Measurements from ENCODE around the gene CAMTA1. TPM values are rescaled to one million over a fixed set of nuclear protein-coding genes. Genes with fewer than 3 reads are reported as not detected.

CAMTA1 gene
- polyA plus RNA-seq, 1 experiment, result 23.1 TPM

DNA sequence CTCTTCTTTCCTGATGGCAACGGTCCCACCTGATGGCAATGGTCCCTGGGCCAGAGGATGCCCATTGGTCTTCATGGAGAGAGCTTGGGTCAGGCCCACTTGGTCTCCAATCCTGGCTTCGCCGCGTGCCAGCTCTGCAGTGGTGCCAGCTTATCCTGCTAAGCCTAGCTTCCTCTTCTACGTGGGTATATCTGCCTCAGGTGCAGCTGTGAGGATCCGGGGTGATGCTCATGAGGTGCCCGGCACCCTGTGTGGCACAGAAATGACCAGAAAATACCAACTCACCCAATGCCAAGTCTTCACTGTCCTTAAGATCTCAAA lies 437.4 kb downstream of the CAMTA1 start:
- DNase-seq (ENCODE audit: low read depth), result no peak
- no peaks in the 10 kb centered on the region for H3K27me3 ChIP-seq (ENCODE audit: control insufficient read depth, insufficient read depth, low read length)
- H3K4me3 ChIP-seq (ENCODE audit: low read depth, low read length), result no peak overlapping the region
- ChIA-PET CTCF (no interaction called here), POLR2A (no interaction called here)
- no peaks in the 10 kb centered on the region for H3K36me3 ChIP-seq (ENCODE audit: control insufficient read depth, insufficient read depth, low read length)
- TF ChIP-seq, protein P1, sequence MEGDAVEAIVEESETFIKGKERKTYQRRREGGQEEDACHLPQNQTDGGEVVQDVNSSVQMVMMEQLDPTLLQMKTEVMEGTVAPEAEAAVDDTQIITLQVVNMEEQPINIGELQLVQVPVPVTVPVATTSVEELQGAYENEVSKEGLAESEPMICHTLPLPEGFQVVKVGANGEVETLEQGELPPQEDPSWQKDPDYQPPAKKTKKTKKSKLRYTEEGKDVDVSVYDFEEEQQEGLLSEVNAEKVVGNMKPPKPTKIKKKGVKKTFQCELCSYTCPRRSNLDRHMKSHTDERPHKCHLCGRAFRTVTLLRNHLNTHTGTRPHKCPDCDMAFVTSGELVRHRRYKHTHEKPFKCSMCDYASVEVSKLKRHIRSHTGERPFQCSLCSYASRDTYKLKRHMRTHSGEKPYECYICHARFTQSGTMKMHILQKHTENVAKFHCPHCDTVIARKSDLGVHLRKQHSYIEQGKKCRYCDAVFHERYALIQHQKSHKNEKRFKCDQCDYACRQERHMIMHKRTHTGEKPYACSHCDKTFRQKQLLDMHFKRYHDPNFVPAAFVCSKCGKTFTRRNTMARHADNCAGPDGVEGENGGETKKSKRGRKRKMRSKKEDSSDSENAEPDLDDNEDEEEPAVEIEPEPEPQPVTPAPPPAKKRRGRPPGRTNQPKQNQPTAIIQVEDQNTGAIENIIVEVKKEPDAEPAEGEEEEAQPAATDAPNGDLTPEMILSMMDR (IDR thresholded peaks at IDR 0.05; ENCODE audit: insufficient read depth, low read depth, low read length), result no peak

DNA sequence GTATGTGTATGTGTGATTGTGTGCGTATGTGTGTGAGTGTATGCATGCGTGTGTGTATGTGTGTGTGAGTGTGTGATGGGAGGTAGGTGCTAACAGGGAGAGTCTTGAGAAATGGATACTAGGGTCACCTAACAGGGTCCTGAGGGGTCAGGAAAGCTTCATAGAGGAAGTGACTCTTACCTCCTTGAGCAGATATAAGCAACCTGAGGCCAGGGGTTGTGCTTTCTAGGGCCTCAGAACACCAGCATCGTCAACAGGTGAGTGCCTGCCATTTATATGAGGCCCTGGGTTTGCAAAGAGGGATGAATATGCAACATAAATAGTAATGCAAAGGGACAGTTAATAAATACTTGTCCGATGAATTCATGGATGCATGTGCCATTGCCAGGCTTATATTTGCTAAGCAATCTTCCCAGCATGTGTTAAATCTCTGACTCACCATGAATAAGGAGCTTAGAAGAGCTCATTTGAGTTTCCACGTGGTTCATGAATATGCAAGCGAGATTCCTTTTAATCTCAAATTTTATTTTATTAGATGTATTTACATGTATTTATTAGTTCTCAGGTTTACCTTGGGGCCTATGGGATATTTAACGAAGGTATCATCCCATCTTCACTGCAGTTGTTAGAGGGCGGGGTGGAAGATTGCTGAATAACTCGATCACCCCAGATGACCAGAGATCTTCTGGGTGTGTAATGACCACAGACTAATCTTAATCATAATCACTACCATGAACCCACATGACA lies 438.3 kb downstream of the CAMTA1 start:
- peak; percentile 86 for DNase-seq (ENCODE audit: low read depth)
- CTCF ChIA-PET, result interaction anchor here (1.0 kb wide), 1 partner anchor 28 kb away, joined by 4 read pairs; no protein-coding TSS in a partner anchor
- POLR2A ChIA-PET, result interaction anchor here (0.6 kb wide), 1 partner anchor 22 kb away, joined by 3 read pairs; no protein-coding TSS in a partner anchor
- TF ChIP-seq, protein P1 (IDR thresholded peaks at IDR 0.05; ENCODE audit: insufficient read depth, low read depth, low read length), result no peak
- H3K27me3 ChIP-seq (ENCODE audit: control insufficient read depth, insufficient read depth, low read length), result no peaks in the 10 kb centered on the region
- no peak overlapping the region for H3K4me3 ChIP-seq (ENCODE audit: low read depth, low read length)
- no peaks in the 10 kb centered on the region for H3K36me3 ChIP-seq (ENCODE audit: control insufficient read depth, insufficient read depth, low read length)

DNA sequence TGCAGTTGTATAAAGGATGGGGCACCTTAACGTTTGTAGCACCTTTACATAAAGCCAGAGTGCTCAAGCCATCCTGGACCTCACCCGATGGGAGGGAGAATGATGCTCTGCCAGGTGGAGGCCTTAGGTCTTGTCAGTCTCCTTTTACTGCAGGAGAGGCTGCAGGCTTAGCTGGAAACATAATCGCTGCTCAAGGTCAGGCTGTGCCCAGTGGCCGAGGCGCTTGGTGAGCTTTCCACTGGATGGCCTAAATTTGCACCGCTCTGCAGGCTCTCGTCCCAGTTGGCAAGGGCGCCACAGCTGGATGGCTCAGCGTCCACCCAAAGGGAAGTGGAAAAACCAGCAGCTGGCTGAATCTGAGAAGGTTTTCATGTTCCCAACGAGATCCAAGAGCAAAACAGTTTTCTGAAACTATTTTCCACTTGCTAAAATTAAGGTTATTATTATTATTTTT lies 438.9 kb downstream of the CAMTA1 start:
- no peak overlapping the region for H3K4me3 ChIP-seq (ENCODE audit: low read depth, low read length)
- H3K27me3 ChIP-seq (ENCODE audit: control insufficient read depth, insufficient read depth, low read length), result no peaks in the 10 kb centered on the region
- POLR2A ChIA-PET, result interaction anchor here (0.6 kb wide), 1 partner anchor 21 kb away, joined by 3 read pairs; no protein-coding TSS in a partner anchor
- TF ChIP-seq, protein P1 (IDR thresholded peaks at IDR 0.05; ENCODE audit: insufficient read depth, low read depth, low read length), result no peak
- no peak for DNase-seq (ENCODE audit: low read depth)
- no peaks in the 10 kb centered on the region for H3K36me3 ChIP-seq (ENCODE audit: control insufficient read depth, insufficient read depth, low read length)
- CTCF ChIA-PET, result interaction anchor here (1.0 kb wide), 1 partner anchor 29 kb away, joined by 4 read pairs; no protein-coding TSS in a partner anchor

DNA sequence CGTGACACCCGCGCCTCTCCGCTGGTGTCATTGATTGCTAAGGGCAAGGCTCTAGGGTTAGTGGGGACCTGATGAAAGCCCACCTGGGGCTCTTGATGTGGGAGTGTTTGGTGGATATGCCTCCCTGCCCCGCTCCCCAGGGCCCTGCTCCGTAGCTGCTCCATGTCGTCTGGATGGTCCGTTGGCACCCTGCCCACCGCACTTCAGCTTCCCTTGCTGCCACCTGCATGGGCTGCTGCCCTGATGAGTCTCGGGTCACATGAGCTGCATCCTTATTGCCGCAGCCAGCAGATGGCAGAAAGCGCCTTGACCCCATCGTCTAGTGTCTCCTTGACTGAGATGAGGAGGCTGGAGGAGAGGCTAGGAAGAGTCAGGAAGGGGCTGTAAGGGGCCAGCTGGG lies 439.4 kb downstream of the CAMTA1 start:
- TF ChIP-seq, protein P1 (IDR thresholded peaks at IDR 0.05; ENCODE audit: insufficient read depth, low read depth, low read length), result no peak
- Histone ChIP-seq H3K4me3 (ENCODE audit: low read depth, low read length) (no peak overlapping the region), H3K36me3 (ENCODE audit: control insufficient read depth, insufficient read depth, low read length) (no peaks in the 10 kb centered on the region), H3K27me3 (ENCODE audit: control insufficient read depth, insufficient read depth, low read length) (no peaks in the 10 kb centered on the region)
- DNase-seq (ENCODE audit: low read depth), result no peak
- ChIA-PET CTCF (no interaction called here), POLR2A (no interaction called here)

DNA sequence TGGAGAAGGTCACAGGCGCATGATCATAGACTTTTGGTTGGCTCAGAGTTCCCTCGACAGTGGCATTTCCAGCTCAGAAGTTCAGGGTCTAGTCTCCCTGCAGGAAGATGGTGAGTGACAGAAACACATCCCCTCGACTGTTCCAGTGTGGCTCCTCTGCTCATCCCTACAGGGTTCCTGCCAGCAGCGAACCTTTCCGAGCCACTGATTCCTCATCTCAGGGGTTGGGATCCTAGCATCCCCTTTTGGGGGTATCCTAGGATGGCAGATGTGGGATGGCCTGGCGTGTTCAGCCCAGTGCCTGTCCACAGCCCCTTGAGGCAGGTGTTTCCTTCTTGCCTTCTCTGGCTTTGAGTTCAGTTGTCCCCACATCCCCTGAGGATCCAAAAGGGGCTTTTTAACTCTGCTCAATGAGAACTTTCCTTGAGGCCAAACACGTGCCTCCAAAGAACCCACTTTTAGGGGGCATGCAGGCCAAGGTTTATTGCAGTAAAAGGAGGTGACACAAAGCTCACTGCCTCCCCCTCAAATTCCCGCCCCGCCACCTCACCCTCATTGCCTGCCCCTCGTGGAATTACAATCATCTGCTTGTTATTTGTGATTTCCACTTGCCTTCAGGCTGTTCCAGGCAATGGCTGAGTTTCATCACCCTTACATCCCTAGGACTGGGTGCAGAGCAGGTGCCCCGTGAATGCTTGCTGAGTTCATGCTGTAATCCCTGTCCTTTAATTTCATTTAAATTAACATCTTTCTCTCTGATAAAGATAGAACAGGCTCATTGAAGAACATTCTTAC lies 440.7 kb downstream of the CAMTA1 start:
- no peak for DNase-seq (ENCODE audit: low read depth)
- Histone ChIP-seq H3K36me3 (ENCODE audit: control insufficient read depth, insufficient read depth, low read length) (no peaks in the 10 kb centered on the region), H3K27me3 (ENCODE audit: control insufficient read depth, insufficient read depth, low read length) (no peaks in the 10 kb centered on the region), H3K4me3 (ENCODE audit: low read depth, low read length) (no peak overlapping the region)
- POLR2A ChIA-PET, result no interaction called here
- TF ChIP-seq, protein P1 (IDR thresholded peaks at IDR 0.05; ENCODE audit: insufficient read depth, low read depth, low read length), result no peak
- CTCF ChIA-PET, result interaction anchor here (0.5 kb wide), 1 partner anchor 75 kb away, joined by 3 read pairs; no protein-coding TSS in a partner anchor
